Tibial nerve (tissue), 4 donors: ENCODE results near the gene ADK. TPM values are rescaled to one million over a fixed set of nuclear protein-coding genes. Genes with fewer than 3 reads are reported as not detected.

Experiments
- DNase-seq, 2 donors: peaks; one replicate each; pipeline ENCODE4 v3.0.0-alpha.2; 2019; ENCODE audit warnings: low spot score in 2 of 2
- H3K27ac ChIP-seq, 4 donors: fragments of 200-600 bp; sonication (generic) in 3 of 4; one replicate each; pipeline ENCODE4 v1.5.1; 2017 to 2019; ENCODE audit warnings: mild to moderate bottlenecking in 1 of 4
- H3K27me3 ChIP-seq, 2 donors: fragments of 200-600 bp; sonication (generic) in 1 of 2; one replicate each; pipeline versions ENCODE4 v1.5.1 to v1.6.0; 2017 to 2019
- H3K36me3 ChIP-seq, 3 donors: fragments of 200-600 bp; sonication (generic); one replicate each; pipeline ENCODE4 v1.5.1; 2018 to 2019
- H3K4me1 ChIP-seq, 4 donors: fragments of 200-600 bp; sonication (generic) in 3 of 4; one replicate each; pipeline ENCODE4 v1.5.1; 2017 to 2019
- H3K4me3 ChIP-seq, 4 donors: fragments of 200-600 bp; sonication (generic) in 3 of 4; one replicate each; pipeline ENCODE4 v1.5.1; 2017 to 2019; ENCODE audit warnings: mild to moderate bottlenecking in 1 of 4, moderate library complexity in 1 of 4
- H3K9me3 ChIP-seq, 4 donors: fragments of 200-600 bp; sonication (generic) in 3 of 4; one replicate each; pipeline ENCODE4 v1.5.1; 2017 to 2019
- EP300 ChIP-seq, 2 donors: sonication (generic); formaldehyde crosslinking; IDR thresholded peaks; one replicate each; pipeline ENCODE4 v1.6.1; 2017; ENCODE audit warnings: antibody characterized with exemption in 2 of 2, mild to moderate bottlenecking in 1 of 2
- POLR2A ChIP-seq, 2 donors: fragments of 450-650 bp; IDR thresholded peaks; one replicate each; pipeline ENCODE4 v1.6.1; 2017; ENCODE audit warnings: antibody characterized with exemption in 2 of 2, mild to moderate bottlenecking in 2 of 2, moderate library complexity in 2 of 2
- WGBS, 2 donors: methylation state at CpG; one replicate each; pipeline ENCODE4 v1.1.5; 2018; 5-methylcytosine and 5-hydroxymethylcytosine counted together
- total RNA-seq, 4 donors: library from RNA; depleted of rRNA; stranded (reverse); fragments of >200 nt; gene quantifications; one replicate each; pipeline ENCODE4 v1.1.0, GENCODE V29; 2016
- TF ChIP-seq, protein P1 (sequence below), 5 experiments: fragments of 200-600 bp in 3 of 5; fragments of 450-650 bp in 2 of 5; sonication (generic) in 3 of 5; IDR thresholded peaks; one replicate each; pipeline ENCODE4 v1.5.1; 2016 to 2019; ENCODE audit warnings: antibody characterized with exemption in 5 of 5, mild to moderate bottlenecking in 3 of 5, moderate library complexity in 2 of 5

ADK gene
- total RNA-seq, 4 donors from 2014 or later = 28.2 to 50.9 (median 34.0) TPM

DNA sequence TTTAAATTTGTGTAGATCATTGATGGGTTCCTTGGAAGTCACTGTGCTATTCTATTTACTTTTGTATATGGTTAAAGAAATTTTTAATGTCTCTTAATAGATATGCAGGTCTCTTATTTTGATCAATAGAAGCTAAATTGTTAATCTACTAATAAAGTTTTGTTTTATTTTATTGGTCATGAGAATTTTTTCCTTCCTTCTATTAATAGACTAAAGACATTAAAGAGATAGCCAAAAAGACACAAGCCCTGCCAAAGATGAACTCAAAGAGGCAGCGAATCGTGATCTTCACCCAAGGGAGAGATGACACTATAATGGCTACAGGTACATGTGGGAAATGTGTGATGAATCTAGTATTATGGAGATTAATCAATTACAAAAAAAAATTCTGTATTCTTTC lies 449.1 kb downstream of the ADK start:
- TF ChIP-seq EP300 (IDR thresholded peaks at IDR 0.05) (no peak), POLR2A (IDR thresholded peaks at IDR 0.05) (no peak)
- TF ChIP-seq, protein P1, sequence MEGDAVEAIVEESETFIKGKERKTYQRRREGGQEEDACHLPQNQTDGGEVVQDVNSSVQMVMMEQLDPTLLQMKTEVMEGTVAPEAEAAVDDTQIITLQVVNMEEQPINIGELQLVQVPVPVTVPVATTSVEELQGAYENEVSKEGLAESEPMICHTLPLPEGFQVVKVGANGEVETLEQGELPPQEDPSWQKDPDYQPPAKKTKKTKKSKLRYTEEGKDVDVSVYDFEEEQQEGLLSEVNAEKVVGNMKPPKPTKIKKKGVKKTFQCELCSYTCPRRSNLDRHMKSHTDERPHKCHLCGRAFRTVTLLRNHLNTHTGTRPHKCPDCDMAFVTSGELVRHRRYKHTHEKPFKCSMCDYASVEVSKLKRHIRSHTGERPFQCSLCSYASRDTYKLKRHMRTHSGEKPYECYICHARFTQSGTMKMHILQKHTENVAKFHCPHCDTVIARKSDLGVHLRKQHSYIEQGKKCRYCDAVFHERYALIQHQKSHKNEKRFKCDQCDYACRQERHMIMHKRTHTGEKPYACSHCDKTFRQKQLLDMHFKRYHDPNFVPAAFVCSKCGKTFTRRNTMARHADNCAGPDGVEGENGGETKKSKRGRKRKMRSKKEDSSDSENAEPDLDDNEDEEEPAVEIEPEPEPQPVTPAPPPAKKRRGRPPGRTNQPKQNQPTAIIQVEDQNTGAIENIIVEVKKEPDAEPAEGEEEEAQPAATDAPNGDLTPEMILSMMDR (IDR thresholded peaks at IDR 0.05) = no peak
- no peak for DNase-seq
- Histone ChIP-seq H3K36me3 (peaks cover 0 to 9% (median 0%) of the 10 kb centered on the region in 3 donors), H3K4me1 (peaks cover 0 to 6% (median 1%) of the 10 kb centered on the region in 4 donors), H3K9me3 (peaks cover 0 to 8% (median 0%) of the 10 kb centered on the region in 4 donors), H3K27me3 (no peaks in the 10 kb centered on the region), H3K4me3 (no peak overlapping the region), H3K27ac (no peak overlapping the region)
- 80 to 87% methylated on average over 2 of the region's 2 CpGs for WGBS, 2 donors

DNA sequence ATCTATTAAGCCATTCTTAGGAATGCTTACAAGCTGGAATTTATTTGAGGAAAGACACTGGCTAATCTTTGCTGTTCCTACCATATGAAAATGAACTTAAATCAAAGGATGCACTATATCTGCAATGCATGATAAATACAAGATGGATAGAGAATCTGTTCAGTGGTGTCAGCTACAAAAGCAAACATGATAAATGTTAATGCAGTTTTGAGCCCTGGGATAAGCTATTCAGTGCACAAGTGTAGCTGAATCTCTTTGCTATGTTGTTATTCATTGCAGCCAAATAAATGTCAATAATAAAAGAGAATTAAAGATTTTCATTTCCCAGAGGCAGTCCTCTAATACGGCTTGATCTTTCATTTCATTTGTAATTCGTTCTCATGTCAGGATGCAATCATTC lies 451.6 kb downstream of the ADK start:
- Histone ChIP-seq H3K36me3 (peaks cover 0 to 9% (median 0%) of the 10 kb centered on the region in 3 donors), H3K27me3 (no peaks in the 10 kb centered on the region), H3K9me3 (peaks cover 0 to 8% (median 0%) of the 10 kb centered on the region in 4 donors), H3K27ac (no peak overlapping the region), H3K4me3 (no peak overlapping the region), H3K4me1 (peaks cover 0 to 6% (median 1%) of the 10 kb centered on the region in 4 donors)
- WGBS, 2 donors = 87 to 88% methylated on average over 2 of the region's 2 CpGs
- TF ChIP-seq POLR2A (IDR thresholded peaks at IDR 0.05) = no peak
- TF ChIP-seq EP300 (IDR thresholded peaks at IDR 0.05) = no peak
- TF ChIP-seq, protein P1 (IDR thresholded peaks at IDR 0.05) = no peak
- no peak for DNase-seq

DNA sequence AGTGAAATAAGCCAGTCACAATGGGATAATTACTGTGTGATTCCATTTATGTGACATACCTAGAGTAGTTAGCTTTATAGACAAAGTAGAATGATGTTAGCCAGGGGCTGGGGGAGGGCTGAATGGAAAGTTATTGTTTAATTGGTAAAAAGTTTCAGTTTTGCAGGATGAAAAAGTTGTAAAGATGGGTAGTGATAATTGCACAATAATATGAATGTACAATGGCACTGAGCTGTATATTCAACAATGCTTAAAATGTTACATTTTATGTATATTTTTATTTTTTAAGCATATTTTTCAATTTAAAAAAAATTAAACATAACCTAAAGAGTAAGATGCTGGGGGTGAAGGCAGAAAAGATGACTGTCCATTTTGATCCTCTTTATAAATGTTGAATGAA lies 459.3 kb downstream of the ADK start:
- no peaks in the 10 kb centered on the region for H3K27me3 ChIP-seq
- TF ChIP-seq POLR2A (IDR thresholded peaks at IDR 0.05) (no peak), EP300 (IDR thresholded peaks at IDR 0.05) (no peak)
- TF ChIP-seq, protein P1 (IDR thresholded peaks at IDR 0.05) = no peak
- no peaks in the 10 kb centered on the region for H3K4me1 ChIP-seq
- H3K4me3 ChIP-seq = no peak overlapping the region
- no peaks in the 10 kb centered on the region for H3K9me3 ChIP-seq
- no peak overlapping the region for H3K27ac ChIP-seq
- H3K36me3 ChIP-seq = peaks cover 0 to 10% (median 0%) of the 10 kb centered on the region in 3 donors
- no peak for DNase-seq

DNA sequence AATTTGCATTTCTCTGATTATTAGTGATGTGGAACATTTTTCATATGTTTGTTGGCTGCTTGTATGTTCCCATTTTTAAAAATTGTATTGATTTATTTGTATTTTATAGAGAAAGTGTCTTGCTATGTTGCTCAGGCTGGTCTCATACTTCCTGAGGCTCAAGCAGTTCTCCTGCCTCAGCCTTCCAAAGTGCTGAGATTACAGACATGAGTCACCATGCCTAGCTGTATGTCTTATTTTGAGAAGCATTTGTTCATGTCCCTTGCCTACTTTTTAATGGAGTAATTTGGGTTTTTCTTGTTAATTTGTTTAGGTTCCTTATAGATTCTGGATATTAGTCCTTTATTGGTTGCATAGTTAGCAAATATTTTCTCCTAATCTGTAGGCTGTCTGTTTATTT lies 461.2 kb downstream of the ADK start:
- H3K4me3 ChIP-seq = no peak overlapping the region
- H3K4me1 ChIP-seq = no peaks in the 10 kb centered on the region
- H3K9me3 ChIP-seq = no peaks in the 10 kb centered on the region
- H3K36me3 ChIP-seq = peaks cover 0 to 16% (median 0%) of the 10 kb centered on the region in 3 donors
- no peak overlapping the region for H3K27ac ChIP-seq
- TF ChIP-seq EP300 (IDR thresholded peaks at IDR 0.05) (no peak), POLR2A (IDR thresholded peaks at IDR 0.05) (no peak)
- TF ChIP-seq, protein P1 (IDR thresholded peaks at IDR 0.05) = no peak
- no peak for DNase-seq
- H3K27me3 ChIP-seq = no peaks in the 10 kb centered on the region

DNA sequence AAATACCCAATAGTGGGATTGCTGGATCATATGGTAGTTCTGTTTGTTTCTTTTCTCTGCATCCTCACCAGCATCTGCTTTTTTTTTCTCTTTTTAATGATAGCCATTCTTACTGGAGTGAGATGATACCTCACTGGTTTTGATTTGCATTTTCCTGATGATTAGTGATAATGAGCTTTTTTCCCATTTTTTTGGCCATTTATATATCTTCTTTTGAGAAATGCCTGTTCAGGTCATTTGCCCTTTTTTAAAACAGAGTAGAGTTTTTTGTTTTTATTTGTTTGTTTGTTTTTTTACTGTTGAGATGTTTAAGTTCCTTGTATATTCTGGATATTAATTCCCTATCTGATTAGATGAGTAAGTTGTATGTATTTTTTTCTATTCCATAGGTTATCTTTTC lies 469.6 kb downstream of the ADK start:
- Histone ChIP-seq H3K4me3 (no peak overlapping the region), H3K27ac (no peak overlapping the region), H3K9me3 (peaks cover 0 to 18% (median 6%) of the 10 kb centered on the region in 4 donors), H3K27me3 (no peaks in the 10 kb centered on the region), H3K36me3 (peaks cover 0 to 39% (median 0%) of the 10 kb centered on the region in 3 donors), H3K4me1 (no peaks in the 10 kb centered on the region)
- TF ChIP-seq POLR2A (IDR thresholded peaks at IDR 0.05) (no peak), EP300 (IDR thresholded peaks at IDR 0.05) (no peak)
- TF ChIP-seq, protein P1 (IDR thresholded peaks at IDR 0.05) = no peak
- no peak for DNase-seq
